B cell (primary cell): ENCODE results near the gene GALR1.

Source experiments
- CTCF ChIP-seq: fragments of 200-600 bp; IDR thresholded peaks from one replicate; pipeline ENCODE4 v1.8.0; 2022; ENCODE audit warnings: antibody characterized with exemption, mild to moderate bottlenecking
- EZH2 ChIP-seq: IDR thresholded peaks from 2 replicates; pipeline ENCODE4 v1.6.1; 2012; ENCODE audit warnings: borderline replicate concordance, low read depth, mild to moderate bottlenecking, moderate library complexity, low read length; ENCODE audit not compliant: insufficient read depth, poor library complexity, severe bottlenecking

GRCh38 chr18:77308216-77308615 is 58.6 kb downstream of the GALR1 start:
- no peak for TF ChIP-seq CTCF
- no peak for TF ChIP-seq EZH2
